Calu3 (cell line): ENCODE measurements around the gene RNF150. TPM values are rescaled to one million over a fixed set of nuclear protein-coding genes. Genes with fewer than 3 reads are reported as not detected.

Experiments
- BruUV-seq: library from RNA; stranded (reverse); fragments of 400-500 nt; replicated peaks from 2 replicates; lab custom pipeline; 2021; lab: Mats Ljungman, UMichigan
- CTCF ChIA-PET: fragments of 300-600 bp; sonication (Branson Sonifier 250); formaldehyde crosslinking; loops from one replicate; lab custom pipeline; 2022; ENCODE audit warnings: antibody characterized with exemption; lab: Charles Lee
- DNase-seq: peaks from one replicate; pipeline ENCODE4 v3.0.0; 2022
- H3K27ac Mint-ChIP-seq: one replicate; pipeline ENCODE4 v1.8.0; 2022; ENCODE audit warnings: mixed read lengths; ENCODE audit not compliant: unreplicated experiment
- H3K27me3 Mint-ChIP-seq: one replicate; pipeline ENCODE4 v1.8.0; 2022; ENCODE audit warnings: mixed read lengths; ENCODE audit not compliant: unreplicated experiment
- H3K36me3 Mint-ChIP-seq: one replicate; pipeline ENCODE4 v1.8.0; 2022; ENCODE audit warnings: mild to moderate bottlenecking, moderate library complexity, mixed read lengths; ENCODE audit not compliant: insufficient read depth, unreplicated experiment
- H3K4me1 Mint-ChIP-seq: one replicate; pipeline ENCODE4 v1.8.0; 2022; ENCODE audit warnings: mild to moderate bottlenecking, low read depth, mixed read lengths; ENCODE audit not compliant: unreplicated experiment
- H3K4me3 Mint-ChIP-seq: one replicate; pipeline ENCODE4 v1.8.0; 2022; ENCODE audit warnings: mild to moderate bottlenecking, low read depth, moderate library complexity, mixed read lengths; ENCODE audit not compliant: unreplicated experiment
- H3K9me3 Mint-ChIP-seq: one replicate; pipeline ENCODE4 v1.8.0; 2022; ENCODE audit warnings: low read depth, mixed read lengths; ENCODE audit not compliant: unreplicated experiment
- intact Hi-C: fragments of 100-400 bp; cut with micrococcal nuclease; formaldehyde crosslinking; loops from one replicate; pipeline ENCODE4 v1.10.0; 2022; ENCODE audit not compliant: unreplicated experiment
- total RNA-seq: library from RNA; stranded (reverse); gene quantifications from 2 replicates; pipeline ENCODE4 v1.2.3, GENCODE V29; 2022
- TF ChIP-seq, protein P1 (sequence below): fragments of 200-600 bp; IDR thresholded peaks from one replicate; pipeline ENCODE4 v1.8.0; 2022; ENCODE audit warnings: antibody characterized with exemption; ENCODE audit not compliant: unreplicated experiment

Gene RNF150
- total RNA-seq, 1 experiment from 2014 or later = 0.14 TPM

- BruUV-seq = no TSS peak
- CTCF ChIA-PET = no interaction called here
- TF ChIP-seq, protein P1, sequence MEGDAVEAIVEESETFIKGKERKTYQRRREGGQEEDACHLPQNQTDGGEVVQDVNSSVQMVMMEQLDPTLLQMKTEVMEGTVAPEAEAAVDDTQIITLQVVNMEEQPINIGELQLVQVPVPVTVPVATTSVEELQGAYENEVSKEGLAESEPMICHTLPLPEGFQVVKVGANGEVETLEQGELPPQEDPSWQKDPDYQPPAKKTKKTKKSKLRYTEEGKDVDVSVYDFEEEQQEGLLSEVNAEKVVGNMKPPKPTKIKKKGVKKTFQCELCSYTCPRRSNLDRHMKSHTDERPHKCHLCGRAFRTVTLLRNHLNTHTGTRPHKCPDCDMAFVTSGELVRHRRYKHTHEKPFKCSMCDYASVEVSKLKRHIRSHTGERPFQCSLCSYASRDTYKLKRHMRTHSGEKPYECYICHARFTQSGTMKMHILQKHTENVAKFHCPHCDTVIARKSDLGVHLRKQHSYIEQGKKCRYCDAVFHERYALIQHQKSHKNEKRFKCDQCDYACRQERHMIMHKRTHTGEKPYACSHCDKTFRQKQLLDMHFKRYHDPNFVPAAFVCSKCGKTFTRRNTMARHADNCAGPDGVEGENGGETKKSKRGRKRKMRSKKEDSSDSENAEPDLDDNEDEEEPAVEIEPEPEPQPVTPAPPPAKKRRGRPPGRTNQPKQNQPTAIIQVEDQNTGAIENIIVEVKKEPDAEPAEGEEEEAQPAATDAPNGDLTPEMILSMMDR = no peak
- intact Hi-C loops = no loop called here
- H3K27me3 Mint-ChIP-seq = peaks cover 62% of the 10 kb centered on the region
- no peak for DNase-seq
- H3K36me3 Mint-ChIP-seq = no peaks in the 10 kb centered on the region
- no peaks in the 10 kb centered on the region for H3K4me1 Mint-ChIP-seq
- no peak overlapping the region for H3K27ac Mint-ChIP-seq
- H3K9me3 Mint-ChIP-seq = no peaks in the 10 kb centered on the region
- no peak overlapping the region for H3K4me3 Mint-ChIP-seq
Measured at GRCh38 chr4:140928880-140929279, 204.4 kb downstream of the RNF150 start.

DNA sequence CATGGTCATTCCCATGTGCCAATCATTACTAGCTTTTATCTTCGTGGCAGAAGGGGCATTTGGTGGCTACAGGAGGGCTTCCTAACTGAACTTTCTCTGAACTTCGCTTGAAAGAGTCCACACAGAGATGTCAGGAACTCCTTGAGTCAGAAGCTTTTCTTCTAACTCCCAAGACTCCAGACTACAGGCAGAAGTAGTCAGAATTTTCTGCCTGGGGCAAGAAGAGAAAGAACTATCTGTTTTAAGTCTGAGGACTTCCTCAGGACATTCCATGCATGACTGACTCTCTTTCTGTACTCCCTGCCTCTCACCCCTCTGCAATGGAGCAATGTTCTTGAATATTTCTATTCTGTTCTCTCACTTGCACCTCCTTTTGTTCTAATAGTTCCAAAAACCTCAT is 206.6 kb downstream of the RNF150 start:
- no peaks in the 10 kb centered on the region for H3K4me1 Mint-ChIP-seq
- BruUV-seq = no TSS peak
- intact Hi-C loops = no loop called here
- H3K27me3 Mint-ChIP-seq = peaks cover 43% of the 10 kb centered on the region
- TF ChIP-seq, protein P1 = no peak
- no peaks in the 10 kb centered on the region for H3K36me3 Mint-ChIP-seq
- no peak for DNase-seq
- no peaks in the 10 kb centered on the region for H3K9me3 Mint-ChIP-seq
- no peak overlapping the region for H3K4me3 Mint-ChIP-seq
- CTCF ChIA-PET = no interaction called here
- no peak overlapping the region for H3K27ac Mint-ChIP-seq

DNA sequence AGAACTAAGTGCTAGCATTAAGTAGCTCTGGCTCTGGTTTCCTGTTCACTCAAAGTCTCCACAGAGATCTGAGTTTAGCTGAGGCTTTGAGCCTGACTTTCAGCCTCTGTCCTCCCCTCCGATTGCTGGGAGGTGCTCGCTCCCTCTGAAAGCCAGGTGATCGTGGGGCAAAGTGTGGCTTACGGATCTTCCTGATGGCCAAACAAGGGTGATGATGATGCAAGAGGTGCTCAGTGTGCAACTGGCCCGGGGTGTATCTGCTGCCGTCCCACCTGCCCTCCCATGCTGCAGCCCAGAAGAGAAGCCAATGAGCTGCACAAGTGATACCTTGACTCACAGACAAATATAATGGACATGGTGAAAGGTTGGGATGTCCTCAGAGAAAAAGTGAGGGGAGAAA is 207.9 kb downstream of the RNF150 start:
- Mint-ChIP-seq H3K4me1 (no peaks in the 10 kb centered on the region), H3K9me3 (no peaks in the 10 kb centered on the region), H3K27me3 (peaks cover 31% of the 10 kb centered on the region), H3K27ac (no peak overlapping the region), H3K4me3 (no peak overlapping the region), H3K36me3 (no peaks in the 10 kb centered on the region)
- CTCF ChIA-PET = no interaction called here
- BruUV-seq = no TSS peak
- intact Hi-C loops = no loop called here
- TF ChIP-seq, protein P1 = no peak
- DNase-seq = no peak

DNA sequence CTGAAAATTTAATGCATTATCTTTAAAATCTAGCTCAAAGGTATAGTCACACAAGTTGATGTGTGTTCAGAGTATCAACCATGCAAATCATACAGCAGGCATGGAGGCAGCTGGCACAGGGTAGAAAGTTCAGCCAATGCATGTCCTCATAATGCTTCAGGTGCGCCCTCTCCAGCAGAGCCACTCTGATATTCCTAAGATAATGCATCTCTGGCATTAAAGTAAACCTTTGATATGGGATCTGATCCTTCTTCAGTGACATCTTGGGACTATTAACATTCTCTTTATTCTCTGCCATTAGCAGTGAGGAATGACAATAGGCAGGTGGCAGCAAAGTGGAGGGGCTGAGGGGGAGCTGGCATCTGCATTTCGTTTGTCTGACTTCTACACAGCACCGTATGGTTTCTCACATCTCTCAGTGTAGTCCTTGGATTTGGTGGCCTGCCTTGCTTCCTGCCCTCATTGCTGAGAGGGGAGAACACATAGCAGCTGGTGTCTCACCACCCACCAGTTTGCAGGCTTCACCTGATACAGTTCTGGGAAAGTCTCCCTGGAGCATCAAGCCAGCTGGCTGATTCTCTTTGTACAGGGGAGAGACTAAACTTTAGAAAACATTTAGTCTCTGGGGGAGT is 208.4 kb downstream of the RNF150 start:
- Mint-ChIP-seq H3K9me3 (no peaks in the 10 kb centered on the region), H3K36me3 (no peaks in the 10 kb centered on the region), H3K27me3 (peaks cover 25% of the 10 kb centered on the region), H3K4me3 (no peak overlapping the region), H3K4me1 (no peaks in the 10 kb centered on the region), H3K27ac (no peak overlapping the region)
- no TSS peak for BruUV-seq
- DNase-seq = no peak
- TF ChIP-seq, protein P1 = no peak
- CTCF ChIA-PET = no interaction called here
- intact Hi-C loops = no loop called here
